C4-2B (cell line): Measurements from ENCODE around the gene AGAP1.

ENCODE experiments used
- H3K27ac ChIP-seq: fragments of 450-650 bp; 2 replicates; pipeline ENCODE4 v1.5.1; 2017
- CTCF ChIP-seq: fragments of 450-650 bp; conservative IDR thresholded peaks from 2 replicates; pipeline ENCODE4 v1.5.1; 2017; ENCODE audit warnings: mild to moderate bottlenecking
- ZFX ChIP-seq: fragments of 450-650 bp; IDR thresholded peaks from 2 replicates; pipeline ENCODE4 v1.6.1; 2017

The AGAP1 gene

GRCh38 chr2:235583925-235584637 lies 90.2 kb downstream of the AGAP1 start:
- no peak overlapping the region for H3K27ac ChIP-seq
- no peak for TF ChIP-seq ZFX
- no peak for TF ChIP-seq CTCF

GRCh38 chr2:235584638-235585007 lies 90.8 kb downstream of the AGAP1 start:
- H3K27ac ChIP-seq: no peak overlapping the region
- no peak for TF ChIP-seq ZFX
- no peak for TF ChIP-seq CTCF

GRCh38 chr2:235587202-235587601 lies 93.4 kb downstream of the AGAP1 start:
- no peak overlapping the region for H3K27ac ChIP-seq
- TF ChIP-seq ZFX (no peak), CTCF (no peak)

- TF ChIP-seq ZFX (no peak), CTCF (no peak)
- H3K27ac ChIP-seq: no peak overlapping the region
Measured at GRCh38 chr2:235588750-235589149, 94.9 kb downstream of the AGAP1 start.

GRCh38 chr2:235591231-235591730 lies 97.4 kb downstream of the AGAP1 start:
- TF ChIP-seq ZFX (no peak), CTCF (no peak)

GRCh38 chr2:235591921-235592320 lies 98.1 kb downstream of the AGAP1 start:
- TF ChIP-seq CTCF: no peak
- no peak for TF ChIP-seq ZFX
- no peak overlapping the region for H3K27ac ChIP-seq

More at GRCh38 chr2:235591231-235591730, 97.4 kb downstream of the AGAP1 start:
- H3K27ac ChIP-seq: no peak overlapping the region

GRCh38 chr2:235592430-235592829 lies 98.6 kb downstream of the AGAP1 start:
- TF ChIP-seq ZFX (no peak), CTCF (no peak)

More at GRCh38 chr2:235592430-235592829, 98.6 kb downstream of the AGAP1 start:
- no peak overlapping the region for H3K27ac ChIP-seq
